Measurements from ENCODE around the gene BEND5.

BEND5 gene

GRCh38 chr1:48718705-48719104 lies 58.0 kb downstream of the BEND5 start:
- Histone ChIP-seq H4K91ac (ENCODE audit: low read depth, low read length) (no peak overlapping the region), H3K18ac (ENCODE audit: low read length) (no peak overlapping the region), H3K4me3 (ENCODE audit: low read depth, low read length) (no peak overlapping the region), H4K8ac (ENCODE audit: low read depth, low read length) (no peak overlapping the region), H2BK5ac (ENCODE audit: low read depth, low read length, poor library complexity) (no peak overlapping the region), H2AFZ (ENCODE audit: insufficient read depth, low read length, poor library complexity) (no peak overlapping the region), H3K9ac (ENCODE audit: low read length) (no peak overlapping the region), H4K12ac (ENCODE audit: low read depth, low read length) (no peak overlapping the region), H3K36me3 (ENCODE audit: control insufficient read depth in 1 of 2, insufficient read depth in 2 of 2, low read length in 2 of 2) (no peaks in the 10 kb centered on the region), H3K79me2 (ENCODE audit: control insufficient read depth, insufficient read depth, low read length, poor library complexity) (no peaks in the 10 kb centered on the region), H3K4me2 (ENCODE audit: low read length) (no peak overlapping the region), H2AK5ac (ENCODE audit: low read length) (no peak overlapping the region), H3K14ac (ENCODE audit: low read length) (no peak overlapping the region), H3K23ac (ENCODE audit: low read length) (no peak overlapping the region), H2BK120ac (ENCODE audit: insufficient read depth, low read length, poor library complexity) (no peak overlapping the region), H2BK12ac (ENCODE audit: low read length) (no peak overlapping the region), H3K27ac (ENCODE audit: low read depth, low read length) (no peak overlapping the region), H3K4me1 (ENCODE audit: control insufficient read depth in 1 of 2, insufficient read depth in 2 of 2, low read length in 2 of 2) (no peaks in the 10 kb centered on the region), H3K79me1 (ENCODE audit: low read length) (no peaks in the 10 kb centered on the region), H3K9me3 (ENCODE audit: insufficient read depth, low read depth, low read length) (no peaks in the 10 kb centered on the region), H3K27me3 (ENCODE audit: insufficient read depth, low read length) (no peaks in the 10 kb centered on the region), H3K4ac (ENCODE audit: low read depth, low read length) (no peak overlapping the region)
- no CpG with 5 or more reads among the region's 4 CpGs for WGBS (ENCODE audit: extremely low coverage, insufficient coverage, insufficient read length)
- no peak for DNase-seq

- Histone ChIP-seq H3K9ac (ENCODE audit: low read length) (no peak overlapping the region), H2BK120ac (ENCODE audit: insufficient read depth, low read length, poor library complexity) (no peak overlapping the region), H2AFZ (ENCODE audit: insufficient read depth, low read length, poor library complexity) (no peak overlapping the region), H3K36me3 (ENCODE audit: control insufficient read depth in 1 of 2, insufficient read depth in 2 of 2, low read length in 2 of 2) (no peaks in the 10 kb centered on the region), H3K4me1 (ENCODE audit: control insufficient read depth in 1 of 2, insufficient read depth in 2 of 2, low read length in 2 of 2) (no peaks in the 10 kb centered on the region), H3K79me2 (ENCODE audit: control insufficient read depth, insufficient read depth, low read length, poor library complexity) (no peaks in the 10 kb centered on the region), H4K91ac (ENCODE audit: low read depth, low read length) (no peak overlapping the region), H3K27ac (ENCODE audit: low read depth, low read length) (no peak overlapping the region), H4K12ac (ENCODE audit: low read depth, low read length) (no peak overlapping the region), H3K4me2 (ENCODE audit: low read length) (no peak overlapping the region), H3K4me3 (ENCODE audit: low read depth, low read length) (no peak overlapping the region), H2AK5ac (ENCODE audit: low read length) (no peak overlapping the region), H3K9me3 (ENCODE audit: insufficient read depth, low read depth, low read length) (no peaks in the 10 kb centered on the region), H2BK12ac (ENCODE audit: low read length) (no peak overlapping the region), H3K4ac (ENCODE audit: low read depth, low read length) (no peak overlapping the region), H3K14ac (ENCODE audit: low read length) (no peak overlapping the region), H2BK5ac (ENCODE audit: low read depth, low read length, poor library complexity) (no peak overlapping the region), H3K79me1 (ENCODE audit: low read length) (no peaks in the 10 kb centered on the region), H4K8ac (ENCODE audit: low read depth, low read length) (no peak overlapping the region), H3K27me3 (ENCODE audit: insufficient read depth, low read length) (no peaks in the 10 kb centered on the region), H3K23ac (ENCODE audit: low read length) (no peak overlapping the region), H3K18ac (ENCODE audit: low read length) (no peak overlapping the region)
- DNase-seq = no peak
Measured at GRCh38 chr1:48718116-48718630, 58.5 kb downstream of the BEND5 start.

GRCh38 chr1:48717082-48717481 lies 59.6 kb downstream of the BEND5 start:
- H3K79me1 ChIP-seq (ENCODE audit: low read length) = no peaks in the 10 kb centered on the region
- H3K18ac ChIP-seq (ENCODE audit: low read length) = no peak overlapping the region
- H2BK5ac ChIP-seq (ENCODE audit: low read depth, low read length, poor library complexity) = no peak overlapping the region
- no peaks in the 10 kb centered on the region for H3K27me3 ChIP-seq (ENCODE audit: insufficient read depth, low read length)
- H3K4me3 ChIP-seq (ENCODE audit: low read depth, low read length) = no peak overlapping the region
- H2BK12ac ChIP-seq (ENCODE audit: low read length) = no peak overlapping the region
- no peak overlapping the region for H2AFZ ChIP-seq (ENCODE audit: insufficient read depth, low read length, poor library complexity)
- H3K36me3 ChIP-seq (ENCODE audit: control insufficient read depth in 1 of 2, insufficient read depth in 2 of 2, low read length in 2 of 2) = no peaks in the 10 kb centered on the region
- no peak for DNase-seq
- no peak overlapping the region for H3K27ac ChIP-seq (ENCODE audit: low read depth, low read length)
- no peaks in the 10 kb centered on the region for H3K4me1 ChIP-seq (ENCODE audit: control insufficient read depth in 1 of 2, insufficient read depth in 2 of 2, low read length in 2 of 2)
- no peaks in the 10 kb centered on the region for H3K79me2 ChIP-seq (ENCODE audit: control insufficient read depth, insufficient read depth, low read length, poor library complexity)
- no peak overlapping the region for H2AK5ac ChIP-seq (ENCODE audit: low read length)
- no peak overlapping the region for H3K9ac ChIP-seq (ENCODE audit: low read length)
- H3K9me3 ChIP-seq (ENCODE audit: insufficient read depth, low read depth, low read length) = no peaks in the 10 kb centered on the region
- no peak overlapping the region for H4K91ac ChIP-seq (ENCODE audit: low read depth, low read length)
- no peak overlapping the region for H4K12ac ChIP-seq (ENCODE audit: low read depth, low read length)
- no CpG with 5 or more reads among the region's 1 CpG for WGBS (ENCODE audit: extremely low coverage, insufficient coverage, insufficient read length)
- no peak overlapping the region for H3K23ac ChIP-seq (ENCODE audit: low read length)
- no peak overlapping the region for H2BK120ac ChIP-seq (ENCODE audit: insufficient read depth, low read length, poor library complexity)
- no peak overlapping the region for H3K4me2 ChIP-seq (ENCODE audit: low read length)
- H3K4ac ChIP-seq (ENCODE audit: low read depth, low read length) = no peak overlapping the region
- H4K8ac ChIP-seq (ENCODE audit: low read depth, low read length) = no peak overlapping the region
- H3K14ac ChIP-seq (ENCODE audit: low read length) = no peak overlapping the region

GRCh38 chr1:48715921-48716320 lies 60.8 kb downstream of the BEND5 start:
- Histone ChIP-seq H4K12ac (ENCODE audit: low read depth, low read length) (no peak overlapping the region), H3K79me2 (ENCODE audit: control insufficient read depth, insufficient read depth, low read length, poor library complexity) (no peaks in the 10 kb centered on the region), H3K4me3 (ENCODE audit: low read depth, low read length) (no peak overlapping the region), H3K79me1 (ENCODE audit: low read length) (no peaks in the 10 kb centered on the region), H3K4me2 (ENCODE audit: low read length) (no peak overlapping the region), H3K18ac (ENCODE audit: low read length) (no peak overlapping the region), H2BK5ac (ENCODE audit: low read depth, low read length, poor library complexity) (no peak overlapping the region), H3K23ac (ENCODE audit: low read length) (no peak overlapping the region), H3K36me3 (ENCODE audit: control insufficient read depth in 1 of 2, insufficient read depth in 2 of 2, low read length in 2 of 2) (no peaks in the 10 kb centered on the region), H3K9me3 (ENCODE audit: insufficient read depth, low read depth, low read length) (no peaks in the 10 kb centered on the region), H4K8ac (ENCODE audit: low read depth, low read length) (no peak overlapping the region), H3K4ac (ENCODE audit: low read depth, low read length) (no peak overlapping the region), H3K14ac (ENCODE audit: low read length) (no peak overlapping the region), H2BK120ac (ENCODE audit: insufficient read depth, low read length, poor library complexity) (no peak overlapping the region), H2AFZ (ENCODE audit: insufficient read depth, low read length, poor library complexity) (no peak overlapping the region), H3K27ac (ENCODE audit: low read depth, low read length) (no peak overlapping the region), H2BK12ac (ENCODE audit: low read length) (no peak overlapping the region), H4K91ac (ENCODE audit: low read depth, low read length) (no peak overlapping the region), H3K9ac (ENCODE audit: low read length) (no peak overlapping the region), H2AK5ac (ENCODE audit: low read length) (no peak overlapping the region), H3K4me1 (ENCODE audit: control insufficient read depth in 1 of 2, insufficient read depth in 2 of 2, low read length in 2 of 2) (no peaks in the 10 kb centered on the region), H3K27me3 (ENCODE audit: insufficient read depth, low read length) (no peaks in the 10 kb centered on the region)
- DNase-seq = no peak
- no CpG with 5 or more reads among the region's 5 CpGs for WGBS (ENCODE audit: extremely low coverage, insufficient coverage, insufficient read length)

All from trophoblast cell (in vitro differentiated cells and primary cell).